Peyer's patch (tissue), 4 donors: ENCODE measurements around the gene TEDC1. TPM values are rescaled to one million over a fixed set of nuclear protein-coding genes. Genes with fewer than 3 reads are reported as not detected.

Experiments used
- DNase-seq, 3 donors: peaks; one replicate each; pipeline ENCODE4 v3.0.0-alpha.2; 2017 to 2019
- H3K27ac ChIP-seq, 4 donors: fragments of 200-600 bp; sonication (generic); one replicate each; pipeline ENCODE4 v1.5.1; 2016 to 2019
- H3K27me3 ChIP-seq, 2 donors: fragments of 200-600 bp; sonication (generic); one replicate each; pipeline ENCODE4 v1.5.1; 2019
- H3K36me3 ChIP-seq, 3 donors: fragments of 200-600 bp; sonication (generic); one replicate each; pipeline ENCODE4 v1.5.1; 2016 to 2019
- H3K4me1 ChIP-seq, 4 donors: fragments of 200-600 bp; sonication (generic); one replicate each; pipeline ENCODE4 v1.5.1; 2016 to 2019
- H3K4me3 ChIP-seq, 4 donors: fragments of 200-600 bp; sonication (generic); 1 replicate in 3 of 4; 2 replicates in 1 of 4; pipeline ENCODE4 v1.5.1; 2016 to 2019; ENCODE audit warnings: mild to moderate bottlenecking in 1 of 4
- H3K9me3 ChIP-seq, 4 donors: fragments of 200-600 bp; sonication (generic); one replicate each; pipeline ENCODE4 v1.5.1; 2016 to 2019; ENCODE audit warnings: mild to moderate bottlenecking in 1 of 4
- CTCF ChIP-seq, 6 experiments: fragments of 450-650 bp in 4 of 6; fragments of 200-600 bp in 2 of 6; sonication (generic) in 1 of 6; IDR thresholded peaks; one replicate each; pipeline ENCODE4 v1.5.1; 2017 to 2019; ENCODE audit warnings: antibody characterized with exemption in 6 of 6, mild to moderate bottlenecking in 3 of 6, moderate library complexity in 1 of 6
- POLR2A ChIP-seq, 2 donors: fragments of 450-650 bp; IDR thresholded peaks; one replicate each; pipeline ENCODE4 v1.5.1; 2017; ENCODE audit warnings: antibody characterized with exemption in 2 of 2, mild to moderate bottlenecking in 2 of 2, moderate library complexity in 2 of 2
- total RNA-seq, 4 donors: library from RNA; depleted of rRNA; stranded (reverse); fragments of >200 nt; gene quantifications; one replicate each; pipeline ENCODE4 v1.1.0, GENCODE V29; 2016

TEDC1 gene
- total RNA-seq, 4 donors from 2014 or later, result 7.0 to 42.1 (median 15.1) TPM

- Histone ChIP-seq H3K9me3 (no peaks in the 10 kb centered on the region), H3K4me3 (peak overlapping the region in 2 of 4 donors; percentile 6 to 34), H3K27me3 (peaks cover 0 to 47% of the 10 kb centered on the region in 2 donors), H3K36me3 (no peaks in the 10 kb centered on the region), H3K4me1 (peaks cover 15 to 88% (median 53%) of the 10 kb centered on the region in 4 donors), H3K27ac (peak overlapping the region in 1 of 4 donors; percentile 53)
- DNase-seq, result no peak
- no peak for TF ChIP-seq POLR2A (IDR thresholded peaks at IDR 0.05)
- no peak for TF ChIP-seq CTCF (IDR thresholded peaks at IDR 0.05)
Measured at GRCh38 chr14:105478398-105479251, 12.4 kb upstream of the TEDC1 start.

- peak overlapping the region in 3 of 4 donors; percentile 87 to 96 (median 88) for H3K27ac ChIP-seq
- peaks cover 17 to 91% (median 47%) of the 10 kb centered on the region in 4 donors for H3K4me1 ChIP-seq
- TF ChIP-seq POLR2A (IDR thresholded peaks at IDR 0.05) (no peak), CTCF (IDR thresholded peaks at IDR 0.05) (no peak)
- H3K4me3 ChIP-seq, result no peak overlapping the region
- H3K9me3 ChIP-seq, result no peaks in the 10 kb centered on the region
- no peaks in the 10 kb centered on the region for H3K36me3 ChIP-seq
- peaks cover 0 to 43% of the 10 kb centered on the region in 2 donors for H3K27me3 ChIP-seq
- no peak for DNase-seq
Measured at GRCh38 chr14:105479431-105480158, 11.5 kb upstream of the TEDC1 start.

- Histone ChIP-seq H3K4me1 (peaks cover 17 to 92% (median 41%) of the 10 kb centered on the region in 4 donors), H3K9me3 (no peaks in the 10 kb centered on the region), H3K27me3 (peaks cover 0 to 36% of the 10 kb centered on the region in 2 donors), H3K4me3 (no peak overlapping the region), H3K27ac (peak overlapping the region; percentile 80 to 96 (median 88)), H3K36me3 (no peaks in the 10 kb centered on the region)
- DNase-seq, result no peak
- no peak for TF ChIP-seq POLR2A (IDR thresholded peaks at IDR 0.05)
- no peak for TF ChIP-seq CTCF (IDR thresholded peaks at IDR 0.05)
Measured at GRCh38 chr14:105480199-105480746, 10.8 kb upstream of the TEDC1 start.

- peaks cover 0 to 28% of the 10 kb centered on the region in 2 donors for H3K27me3 ChIP-seq
- H3K9me3 ChIP-seq, result no peaks in the 10 kb centered on the region
- TF ChIP-seq POLR2A (IDR thresholded peaks at IDR 0.05) (peak in 1 of 2 donors; percentile 37), CTCF (IDR thresholded peaks at IDR 0.05) (peak; percentile 96 to 99 (median 99))
- peak overlapping the region; percentile 80 to 96 (median 88) for H3K27ac ChIP-seq
- H3K4me3 ChIP-seq, result peak overlapping the region; percentile 19 to 48 (median 41)
- peaks cover 22 to 92% (median 42%) of the 10 kb centered on the region in 4 donors for H3K4me1 ChIP-seq
- DNase-seq, result peak; percentile 87 to 95 (median 95)
- no peaks in the 10 kb centered on the region for H3K36me3 ChIP-seq
Measured at GRCh38 chr14:105480807-105481801, 9.9 kb upstream of the TEDC1 start.
